H9 (cell line): Measurements from ENCODE around the gene PLB1. TPM values are rescaled to one million over a fixed set of nuclear protein-coding genes. Genes with fewer than 3 reads are reported as not detected.

Experiments used
- DNase-seq: peaks from one replicate; pipeline ENCODE4 v3.0.0-alpha.2; 2017
- H2AFZ ChIP-seq: one replicate; pipeline ENCODE4 v1.6.1; 2013; ENCODE audit warnings: mild to moderate bottlenecking, low read length, control low read depth, moderate library complexity
- H2AK5ac ChIP-seq: 2 replicates; pipeline ENCODE4 v1.6.1; 2013; ENCODE audit warnings: low read length, control low read depth, mixed read lengths; ENCODE audit not compliant: insufficient read length
- H2BK120ac ChIP-seq: one replicate; pipeline ENCODE4 v1.6.1; 2013; ENCODE audit warnings: low read depth, mild to moderate bottlenecking, low read length, control low read depth, inconsistent platforms; ENCODE audit not compliant: poor library complexity, severe bottlenecking
- H2BK12ac ChIP-seq: 2 replicates; pipeline ENCODE4 v1.6.1; 2013; ENCODE audit warnings: low read length, control low read depth, mixed read lengths, low read depth; ENCODE audit not compliant: insufficient read length
- H2BK15ac ChIP-seq: 2 replicates; pipeline ENCODE4 v1.6.1; 2013; ENCODE audit warnings: low read depth, low read length, control low read depth
- H2BK20ac ChIP-seq: one replicate; pipeline ENCODE4 v1.6.1; 2013; ENCODE audit warnings: low read depth, mild to moderate bottlenecking, low read length, control low read depth, inconsistent platforms; ENCODE audit not compliant: poor library complexity, severe bottlenecking
- H2BK5ac ChIP-seq: 2 replicates; pipeline ENCODE4 v1.6.1; 2013; ENCODE audit warnings: low read length, control low read depth, mixed read lengths; ENCODE audit not compliant: insufficient read length
- H3K14ac ChIP-seq: 2 replicates; pipeline ENCODE4 v1.6.1; 2013; ENCODE audit warnings: low read length, control low read depth; ENCODE audit not compliant: insufficient read depth
- H3K18ac ChIP-seq: 2 replicates; pipeline ENCODE4 v1.6.1; 2013; ENCODE audit warnings: low read depth, mild to moderate bottlenecking, mixed read lengths, low read length, control low read depth; ENCODE audit not compliant: insufficient read length
- H3K23ac ChIP-seq: 2 replicates; pipeline ENCODE4 v1.6.1; 2013; ENCODE audit warnings: low read length, control low read depth, mixed read lengths, low read depth; ENCODE audit not compliant: insufficient read length
- H3K23me2 ChIP-seq: 2 replicates; pipeline ENCODE4 v1.6.1; 2013; ENCODE audit warnings: low read depth, mild to moderate bottlenecking, mixed read lengths, low read length, control low read depth; ENCODE audit not compliant: insufficient read length, poor library complexity, severe bottlenecking
- H3K27ac ChIP-seq: 2 replicates; pipeline ENCODE4 v1.5.1; 2013; ENCODE audit warnings: low read length, control low read depth, mixed read lengths, low read depth; ENCODE audit not compliant: insufficient read length
- H3K27me3 ChIP-seq: 2 replicates; pipeline ENCODE4 v1.6.1; 2013; ENCODE audit warnings: low read length, control low read depth, inconsistent platforms; ENCODE audit not compliant: insufficient read depth
- H3K4ac ChIP-seq: 2 replicates; pipeline ENCODE4 v1.6.1; 2013; ENCODE audit warnings: low read depth, mild to moderate bottlenecking, control low read depth, inconsistent platforms, low read length, moderate library complexity
- H3K4me1 ChIP-seq: 2 replicates; pipeline ENCODE4 v1.6.1; 2013; ENCODE audit warnings: low read length, control low read depth, inconsistent platforms; ENCODE audit not compliant: insufficient read depth
- H3K4me2 ChIP-seq: 2 replicates; pipeline ENCODE4 v1.6.1; 2013; ENCODE audit warnings: low read length, control low read depth, mixed read lengths; ENCODE audit not compliant: insufficient read length, insufficient read depth
- H3K56ac ChIP-seq: 2 replicates; pipeline ENCODE4 v1.6.1; 2013; ENCODE audit warnings: low read depth, mild to moderate bottlenecking, mixed read lengths, low read length, control low read depth; ENCODE audit not compliant: insufficient read length
- H3K79me1 ChIP-seq: 2 replicates; pipeline ENCODE4 v1.6.1; 2013; ENCODE audit warnings: low read depth, mild to moderate bottlenecking, moderate library complexity, low read length, control low read depth, inconsistent platforms; ENCODE audit not compliant: insufficient read depth, poor library complexity, severe bottlenecking
- H3K79me2 ChIP-seq: 2 replicates; pipeline ENCODE4 v1.6.1; 2013; ENCODE audit warnings: low read length, control low read depth, inconsistent platforms; ENCODE audit not compliant: insufficient read depth
- H3K9ac ChIP-seq: 2 replicates; pipeline ENCODE4 v1.6.1; 2013; ENCODE audit warnings: low read length, control low read depth, mixed read lengths; ENCODE audit not compliant: insufficient read length; ENCODE audit errors: extremely low read depth
- H3K9me3 ChIP-seq: one replicate; pipeline ENCODE4 v1.6.1; 2013; ENCODE audit warnings: low read depth, low read length, inconsistent platforms; ENCODE audit not compliant: control insufficient read depth
- H3T11ph ChIP-seq: one replicate; pipeline ENCODE4 v1.6.1; 2013; ENCODE audit warnings: mild to moderate bottlenecking, low read length, control low read depth, inconsistent platforms
- H4K20me1 ChIP-seq: one replicate; pipeline ENCODE4 v1.6.1; 2013; ENCODE audit not compliant: control insufficient read depth, insufficient read length, insufficient read depth
- H4K5ac ChIP-seq: 2 replicates; pipeline ENCODE4 v1.6.1; 2013; ENCODE audit warnings: low read depth, mild to moderate bottlenecking, mixed read lengths, low read length, control low read depth; ENCODE audit not compliant: insufficient read length
- H4K8ac ChIP-seq: replicated peaks from 2 replicates; pipeline ENCODE4 v1.6.1; 2013; ENCODE audit warnings: low read length, control low read depth, mixed read lengths, low read depth; ENCODE audit not compliant: insufficient read length
- H4K91ac ChIP-seq: 2 replicates; pipeline ENCODE4 v1.6.1; 2013; ENCODE audit warnings: low read depth, mild to moderate bottlenecking, moderate library complexity, mixed read lengths, low read length, control low read depth; ENCODE audit not compliant: insufficient read length
- H3K27ac Mint-ChIP-seq, 3 experiments: 2 replicates in 2 of 3; 3 replicates in 1 of 3; pipeline ENCODE4 v1.8.0; 2020 to 2021; ENCODE audit warnings: mixed read lengths in 3 of 3, mild to moderate bottlenecking in 1 of 3, moderate library complexity in 1 of 3
- H3K27me3 Mint-ChIP-seq: 2 replicates; pipeline ENCODE4 v1.8.0; 2021; ENCODE audit warnings: low read depth, mild to moderate bottlenecking, moderate library complexity, mixed read lengths
- H3K36me3 Mint-ChIP-seq, 3 experiments: 2 replicates in 2 of 3; 3 replicates in 1 of 3; pipeline ENCODE4 v1.8.0; 2020 to 2021; ENCODE audit warnings: low read depth in 3 of 3, mixed read lengths in 3 of 3; ENCODE audit not compliant: insufficient read depth in 1 of 3
- H3K4me1 Mint-ChIP-seq, 2 experiments: 2 replicates each; pipeline ENCODE4 v1.8.0; 2020; ENCODE audit warnings: mixed read lengths in 2 of 2
- H3K4me3 Mint-ChIP-seq, 2 experiments: 2 replicates in 1 of 2; 3 replicates in 1 of 2; pipeline ENCODE4 v1.8.0; 2020 to 2021; ENCODE audit warnings: mild to moderate bottlenecking in 2 of 2, mixed read lengths in 2 of 2, moderate library complexity in 1 of 2
- H3K9me3 Mint-ChIP-seq, 2 experiments: 2 replicates in 1 of 2; 3 replicates in 1 of 2; pipeline ENCODE4 v1.8.0; 2020; ENCODE audit warnings: mild to moderate bottlenecking in 2 of 2, mixed read lengths in 2 of 2, moderate library complexity in 1 of 2
- CTCF ChIP-seq: fragments of 200-600 bp; sonication (generic); conservative IDR thresholded peaks from 3 replicates; pipeline ENCODE4 v1.8.0; 2021; ENCODE audit warnings: antibody characterized with exemption, mild to moderate bottlenecking
- WGBS: extraction: QIAGEN DNeasy Blood & Tissue Kit; methylation state at CpG from one replicate; pipeline ENCODE4 v1.1.7; 2013; ENCODE audit warnings: missing lambda C conversion rate, low lambda C conversion rate, mixed read lengths; ENCODE audit not compliant: insufficient read length; ENCODE audit errors: extremely low coverage; 5-methylcytosine and 5-hydroxymethylcytosine counted together
- total RNA-seq: library from RNA; stranded (reverse); gene quantifications from 2 replicates; pipeline ENCODE4 v1.2.1, GENCODE V29; 2021

Gene PLB1
- total RNA-seq, 1 experiment from 2014 or later, result not detected

GRCh38 chr2:28579606-28580005 is 83.7 kb downstream of the PLB1 start:
- H2AK5ac ChIP-seq, result no peak overlapping the region
- no peak overlapping the region for H4K8ac ChIP-seq
- Mint-ChIP-seq H3K36me3 (no peaks in the 10 kb centered on the region; a peak in 1 of 7 replicates), H3K4me1 (peaks cover 0 to 3% of the 10 kb centered on the region in 2 experiments; a peak in 2 of 4 replicates), H3K4me3 (no peak overlapping the region), H3K9me3 (no peaks in the 10 kb centered on the region), H3K27ac (no peak overlapping the region), H3K27me3 (no peaks in the 10 kb centered on the region)
- H2BK15ac ChIP-seq, result no peak overlapping the region
- no peak for TF ChIP-seq CTCF
- H3K56ac ChIP-seq, result no peak overlapping the region
- no peak overlapping the region for H2BK20ac ChIP-seq
- H2AFZ ChIP-seq, result no peak overlapping the region
- H3K18ac ChIP-seq, result no peak overlapping the region
- H4K91ac ChIP-seq, result no peak overlapping the region
- H3K4me2 ChIP-seq, result no peak overlapping the region
- no peaks in the 10 kb centered on the region for H3K9me3 ChIP-seq
- H2BK12ac ChIP-seq, result no peak overlapping the region
- peaks cover 6% of the 10 kb centered on the region; the same call in 1 of the 2 replicates for H3K4me1 ChIP-seq
- no peak overlapping the region for H3K4ac ChIP-seq
- no peak overlapping the region for H3T11ph ChIP-seq
- no peaks in the 10 kb centered on the region for H3K79me1 ChIP-seq
- no CpG with 5 or more reads among the region's 3 CpGs for WGBS
- H3K27ac ChIP-seq, result no peak overlapping the region
- no peak overlapping the region for H4K5ac ChIP-seq
- H3K79me2 ChIP-seq, result no peaks in the 10 kb centered on the region
- no peak overlapping the region for H3K23ac ChIP-seq
- no peak overlapping the region for H2BK120ac ChIP-seq
- H3K14ac ChIP-seq, result no peak overlapping the region
- no peaks in the 10 kb centered on the region for H4K20me1 ChIP-seq
- H3K27me3 ChIP-seq, result no peaks in the 10 kb centered on the region
- DNase-seq, result no peak
- no peak overlapping the region for H2BK5ac ChIP-seq
- no peak overlapping the region for H3K9ac ChIP-seq
- no peaks in the 10 kb centered on the region for H3K23me2 ChIP-seq
